NK-92 treated with Interleukin-12 subunit alpha and Interleukin-12 subunit beta, amount 100 ng/mL, for 24 hours (cell line): ENCODE data around the gene KANK4.
"Not testable (repeated sequence)": the region's sequence is repeated elsewhere in the genome, so short reads cannot be mapped to it uniquely, and the experiment has no call there.

Experiments used
- DNase-seq: peaks from one replicate; lab custom pipeline; 2025; lab: John Stamatoyannopoulos, UW

The KANK4 gene

GRCh38 chr1:62235576-62235975, 83.7 kb downstream of the KANK4 start:
- no peak for DNase-seq

DNA sequence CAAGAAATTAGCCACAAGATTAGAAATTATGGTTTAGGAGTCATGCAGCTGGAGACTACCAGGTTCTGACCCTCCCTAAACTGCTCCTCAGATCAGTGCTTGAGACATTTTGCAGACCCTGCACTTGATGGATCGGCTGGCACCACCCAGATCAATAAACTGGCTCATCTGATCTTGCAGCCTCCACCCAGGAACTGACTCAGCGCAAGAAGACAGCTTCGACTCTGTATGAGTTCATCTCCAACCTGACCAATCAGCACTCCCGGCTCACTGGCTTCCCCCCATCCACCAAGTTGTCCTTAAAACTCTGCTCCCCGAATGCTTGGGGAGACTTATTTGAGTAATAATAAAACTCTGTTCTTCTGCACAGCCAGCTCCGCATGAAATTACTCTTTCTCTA, 84.5 kb downstream of the KANK4 start:
- no peak for DNase-seq

DNA sequence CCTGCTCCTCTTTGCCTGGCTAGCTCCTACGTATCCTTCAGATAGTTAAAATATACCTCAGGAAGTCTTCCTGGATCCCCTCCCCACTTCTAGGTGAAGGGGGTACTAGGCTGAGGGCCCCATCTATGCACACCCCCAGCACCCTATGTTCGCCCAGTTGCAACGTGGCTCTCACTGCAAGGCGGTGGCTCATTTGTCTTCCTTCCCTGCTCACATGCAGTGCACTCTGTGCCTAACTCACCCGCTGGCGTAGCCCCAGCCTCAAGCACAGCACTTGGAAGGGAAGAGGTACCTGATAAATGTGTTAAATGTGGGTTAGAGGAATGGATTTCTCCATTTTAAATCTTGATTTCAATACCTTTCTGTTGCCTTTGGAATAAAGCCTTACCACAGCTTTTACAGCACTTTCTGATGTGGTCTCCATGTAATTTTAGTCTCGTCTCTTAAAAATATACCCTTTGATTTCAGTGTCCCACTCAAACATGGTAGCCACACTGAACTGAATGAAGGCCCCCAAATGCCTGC, 85.2 kb downstream of the KANK4 start:
- no peak for DNase-seq

DNA sequence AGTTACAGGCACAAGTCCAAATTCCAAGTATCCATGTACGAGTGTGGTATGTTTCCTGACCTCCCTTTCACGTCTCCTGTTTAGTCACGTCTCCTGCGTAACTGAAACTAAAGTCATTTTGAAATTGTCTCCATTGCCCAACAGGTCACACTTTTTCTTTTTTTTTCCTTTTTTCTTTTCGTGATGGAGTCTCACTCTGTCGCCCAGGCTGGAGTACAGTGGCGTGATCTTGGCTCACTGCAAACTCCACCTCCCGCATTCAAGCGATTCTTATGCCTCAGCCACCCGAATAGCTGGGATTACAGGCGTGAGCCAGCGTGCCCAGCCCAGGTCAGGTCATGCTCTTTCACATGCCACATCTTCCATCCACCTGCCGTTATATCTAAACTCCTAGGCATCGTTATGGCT, 86.4 kb downstream of the KANK4 start:
- no peak for DNase-seq

DNA sequence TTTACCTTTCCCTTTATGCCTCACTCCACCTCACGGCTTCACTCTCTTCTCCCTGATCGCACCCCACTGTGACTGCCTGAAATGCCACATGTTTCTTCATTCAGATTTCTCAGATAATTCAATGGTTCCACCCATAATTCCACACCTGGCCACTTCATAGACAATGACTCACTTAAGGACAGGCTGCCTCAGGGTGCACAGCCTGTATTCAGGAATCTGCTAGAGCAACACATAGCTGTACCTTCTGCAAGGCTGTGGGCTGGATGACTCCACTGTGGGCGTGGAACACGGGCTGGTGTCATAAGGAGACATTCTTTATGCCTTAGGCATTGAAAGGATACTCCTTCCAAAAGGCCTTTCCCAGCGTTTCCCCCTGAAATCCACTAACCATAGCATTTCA, 88.5 kb downstream of the KANK4 start:
- DNase-seq: no peak

GRCh38 chr1:62229932-62230331, 89.3 kb downstream of the KANK4 start:
- no peak for DNase-seq

GRCh38 chr1:62229468-62229867, 89.8 kb downstream of the KANK4 start:
- DNase-seq: no peak

- no peak for DNase-seq
These were observed 90.4 kb downstream of the KANK4 start for GRCh38 chr1:62228883-62229187.

DNA sequence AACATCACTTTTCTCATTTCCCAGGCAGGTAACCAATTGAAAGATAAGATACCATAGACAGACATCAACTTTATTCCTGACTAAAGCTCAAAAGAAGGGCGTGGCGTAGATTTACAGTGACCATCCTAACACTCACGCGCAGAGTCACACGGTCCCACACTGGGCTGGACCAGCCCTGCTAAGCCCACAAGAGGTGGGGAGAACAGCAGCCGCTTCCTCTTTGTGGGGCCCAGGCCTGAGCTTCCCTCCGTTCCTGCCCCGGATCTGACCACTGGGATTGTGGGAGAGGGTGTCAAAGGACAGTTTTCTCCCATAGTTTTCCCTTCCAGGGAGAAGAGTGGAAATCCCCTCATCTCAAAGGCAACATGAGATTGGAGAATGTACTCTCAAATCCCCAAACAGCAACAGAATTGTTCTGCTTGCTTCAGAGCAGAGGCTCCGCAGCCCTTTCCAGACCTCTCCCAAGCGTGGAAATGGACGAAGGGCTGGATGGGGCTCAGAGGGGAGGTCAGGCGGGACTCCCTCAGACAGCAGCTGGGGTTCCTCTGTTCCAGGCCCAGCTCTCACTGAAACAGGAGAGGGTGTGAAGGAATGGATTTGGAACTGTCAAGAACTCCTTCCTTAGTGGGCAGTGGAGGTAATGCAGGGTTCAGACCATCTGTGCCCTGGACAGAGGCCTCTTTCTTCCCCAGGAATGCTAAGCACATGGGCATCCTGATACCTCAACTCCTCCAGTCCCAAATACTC, 90.9 kb downstream of the KANK4 start:
- no peak for DNase-seq

DNA sequence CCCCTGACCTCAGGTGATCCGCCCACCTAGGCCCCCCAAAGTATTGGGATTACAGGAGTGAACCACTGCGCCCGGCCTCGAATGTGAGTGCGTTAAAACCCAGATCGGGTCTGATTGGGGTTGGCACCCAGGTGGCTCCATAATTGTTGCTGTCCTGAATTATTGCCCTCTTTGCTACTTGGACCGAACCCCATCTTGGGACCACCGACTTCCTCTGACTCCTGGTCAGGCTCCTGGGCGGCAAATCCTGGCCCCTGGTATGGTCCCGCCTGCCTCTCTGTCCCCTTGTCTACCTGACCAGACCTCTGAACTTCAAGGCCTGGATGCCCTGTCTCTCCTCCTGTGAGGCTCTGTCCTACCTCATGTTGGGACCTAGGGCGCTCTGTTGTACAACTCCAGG, 91.7 kb downstream of the KANK4 start:
- DNase-seq: no peak

DNA sequence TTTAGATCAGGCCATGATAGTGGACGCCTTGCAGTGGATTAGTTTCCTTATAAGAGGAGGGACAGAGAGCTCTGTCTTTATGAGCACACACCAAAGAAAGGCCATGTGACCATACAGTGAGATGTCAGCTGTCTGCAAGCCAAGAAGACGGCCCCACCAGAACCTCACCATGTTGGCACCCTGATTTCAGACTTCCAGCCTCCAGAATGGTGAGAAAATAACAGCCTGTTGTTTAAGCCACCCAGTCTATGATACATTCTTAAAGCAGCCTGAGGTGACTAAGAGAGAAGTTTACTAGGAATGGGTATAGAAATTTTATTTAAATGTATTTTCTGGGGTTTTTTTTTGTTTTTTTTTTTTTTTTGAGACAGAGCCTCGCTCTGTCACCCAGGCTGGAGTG, 95.1 kb downstream of the KANK4 start:
- DNase-seq: no peak

GRCh38 chr1:62222321-62222720, 96.9 kb downstream of the KANK4 start:
- DNase-seq: no peak

DNA sequence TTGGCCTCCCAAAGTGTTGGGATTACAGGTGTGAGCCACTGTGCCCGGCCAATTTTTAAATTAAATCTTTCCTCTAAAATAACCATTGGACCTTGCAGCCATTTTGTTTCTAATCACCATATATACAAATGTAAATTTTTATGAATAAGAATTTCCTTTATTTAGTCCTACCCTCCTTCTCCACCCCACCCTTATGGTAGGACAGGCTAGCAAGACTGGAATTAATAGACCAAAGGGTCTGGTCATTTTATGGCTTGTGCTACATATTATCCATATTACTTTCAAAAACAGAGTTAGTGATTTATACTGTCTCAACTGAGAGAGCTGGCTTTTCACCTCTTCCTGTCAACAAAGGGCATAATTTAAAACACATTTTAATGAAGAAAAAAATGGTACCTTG, 98.1 kb downstream of the KANK4 start:
- no peak for DNase-seq

- DNase-seq: not testable (repeated sequence)
These were observed 98.8 kb downstream of the KANK4 start for GRCh38 chr1:62220456-62220855.

GRCh38 chr1:62218604-62219003, 100.6 kb downstream of the KANK4 start:
- DNase-seq: no peak

GRCh38 chr1:62213075-62213914, 105.9 kb downstream of the KANK4 start:
- no peak for DNase-seq

GRCh38 chr1:62212411-62212810, 106.8 kb downstream of the KANK4 start:
- DNase-seq: no peak

DNA sequence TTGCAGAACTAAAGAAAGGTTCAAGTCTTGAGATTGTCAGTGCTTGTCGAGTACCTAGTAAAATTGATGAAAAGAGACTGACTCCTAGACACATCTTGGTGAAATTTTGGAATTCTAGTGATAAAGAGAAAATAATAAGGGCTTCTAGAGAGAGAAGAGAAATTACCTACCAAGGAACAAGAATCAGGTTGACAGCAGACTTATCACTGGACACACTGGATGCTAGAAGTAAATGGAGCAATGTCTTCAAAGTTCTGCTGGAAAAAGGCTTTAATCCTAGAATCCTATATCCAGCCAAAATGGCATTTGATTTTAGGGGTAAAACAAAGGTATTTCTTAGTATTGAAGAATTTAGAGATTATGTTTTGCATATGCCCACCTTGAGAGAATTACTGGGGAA, 108.3 kb downstream of the KANK4 start:
- DNase-seq: no peak

GRCh38 chr1:62209931-62210595, 109.2 kb downstream of the KANK4 start:
- DNase-seq: no peak

GRCh38 chr1:62208970-62209369, 110.3 kb downstream of the KANK4 start:
- no peak for DNase-seq

DNA sequence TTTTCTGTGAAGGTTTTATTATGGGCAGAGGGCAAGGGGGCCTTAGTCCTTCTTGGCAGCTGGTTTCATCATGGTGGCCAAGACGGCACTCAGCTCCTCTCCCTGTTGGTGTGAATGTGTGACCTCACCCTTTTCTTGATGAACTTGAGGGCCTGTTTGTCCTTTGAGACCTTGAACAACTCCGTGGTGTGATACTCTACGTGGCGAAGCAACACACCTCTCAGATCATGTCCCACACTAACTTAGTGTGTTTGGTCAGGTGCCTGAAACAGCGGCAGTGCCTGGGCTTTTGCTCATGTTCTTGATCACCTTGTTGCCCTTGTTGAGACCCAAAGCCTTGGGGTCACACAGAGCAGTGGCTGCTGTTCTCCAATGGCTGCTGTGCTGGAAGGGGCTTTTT, 111.1 kb downstream of the KANK4 start:
- no peak for DNase-seq

DNA sequence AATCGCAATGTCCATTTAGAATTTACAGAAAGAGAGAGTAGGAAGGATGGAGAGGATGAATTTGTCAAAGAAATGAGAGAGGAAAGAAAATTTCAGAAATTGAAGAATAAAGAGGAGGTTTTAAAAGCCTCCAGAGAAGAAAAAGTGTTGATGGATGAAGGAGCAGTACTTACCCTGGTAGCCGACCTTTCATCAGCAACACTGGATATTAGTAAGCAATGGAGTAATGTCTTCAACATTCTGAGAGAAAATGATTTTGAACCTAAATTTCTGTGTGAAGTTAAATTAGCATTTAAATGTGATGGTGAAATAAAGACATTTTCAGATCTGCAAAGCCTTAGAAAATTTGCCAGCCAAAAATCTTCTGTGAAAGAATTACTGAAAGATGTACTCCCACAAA, 112.0 kb downstream of the KANK4 start:
- DNase-seq: no peak

GRCh38 chr1:62198781-62199125, 120.5 kb downstream of the KANK4 start:
- DNase-seq: no peak
